HepG2 (cell line): ENCODE results near the gene PKLR. TPM values are rescaled to one million over a fixed set of nuclear protein-coding genes. Genes with fewer than 3 reads are reported as not detected.

ENCODE experiments used
- ARID4A ChIP-seq: sonication (generic); formaldehyde crosslinking; IDR thresholded peaks from 2 replicates; pipeline ENCODE4 v1.5.0; 2020; ENCODE audit warnings: mild to moderate bottlenecking, missing genetic modification reagents, borderline replicate concordance
- E2F1 ChIP-seq: sonication (generic); formaldehyde crosslinking; IDR thresholded peaks from 2 replicates; pipeline ENCODE4 v1.5.0; 2020; ENCODE audit warnings: missing genetic modification reagents
- MAFK ChIP-seq, 2 experiments: IDR thresholded peaks in 1 of 2; conservative IDR thresholded peaks in 1 of 2; 2 replicates each; pipeline ENCODE4 v1.6.1; 2011; ENCODE audit warnings: improper control_type of control experiment in 2 of 2, low read length in 2 of 2
- MTF1 ChIP-seq: sonication (generic); formaldehyde crosslinking; IDR thresholded peaks from 2 replicates; pipeline ENCODE4 v1.5.0; 2020; ENCODE audit warnings: missing genetic modification reagents
- ONECUT2 ChIP-seq: sonication (generic); formaldehyde crosslinking; IDR thresholded peaks from 2 replicates; pipeline ENCODE4 v1.4.0; 2020; ENCODE audit warnings: missing genetic modification reagents
- PCBP1 ChIP-seq: fragments of 200-400 bp; formaldehyde crosslinking; IDR thresholded peaks from 2 replicates; pipeline ENCODE4 v1.6.1; 2017; ENCODE audit warnings: mild to moderate bottlenecking, low read depth, low read length, borderline replicate concordance
- TGIF2 ChIP-seq: IDR thresholded peaks from 2 replicates; pipeline ENCODE4 v1.6.1; 2016; ENCODE audit warnings: control low read depth, missing compliant biosample characterization
- ZBTB21 ChIP-seq: sonication (generic); formaldehyde crosslinking; IDR thresholded peaks from 2 replicates; pipeline ENCODE4 v1.4.0; 2020; ENCODE audit warnings: missing genetic modification reagents
- ZNF225 ChIP-seq: sonication (generic); formaldehyde crosslinking; IDR thresholded peaks from 2 replicates; pipeline ENCODE4 v1.4.0; 2020; ENCODE audit warnings: mild to moderate bottlenecking, missing genetic modification reagents
- ZNF282 ChIP-seq: fragments of 450-650 bp; IDR thresholded peaks from 2 replicates; pipeline ENCODE4 v1.6.1; 2018; ENCODE audit not compliant: partially characterized antibody
- ZNF678 ChIP-seq: sonication (generic); formaldehyde crosslinking; IDR thresholded peaks from 2 replicates; pipeline ENCODE4 v1.4.0; 2020; ENCODE audit warnings: mild to moderate bottlenecking, missing genetic modification reagents
- ZNF7 ChIP-seq: IDR thresholded peaks from 2 replicates; pipeline ENCODE4 v1.6.1; 2016; ENCODE audit warnings: missing biosample characterization, missing genetic modification reagents
- ZNF891 ChIP-seq: sonication (generic); formaldehyde crosslinking; IDR thresholded peaks from 2 replicates; pipeline ENCODE4 v1.5.0; 2020; ENCODE audit warnings: mild to moderate bottlenecking, missing genetic modification reagents
- ZSCAN12 ChIP-seq: sonication (generic); formaldehyde crosslinking; IDR thresholded peaks from 2 replicates; pipeline ENCODE4 v1.9.0; 2021; ENCODE audit warnings: mild to moderate bottlenecking, missing genetic modification reagents
- polyA plus RNA-seq, 8 experiments: library from polyadenylated mRNA; depleted of rRNA in 3 of 8; stranded (reverse) in 7 of 8; unstranded in 1 of 8; fragments of >200 nt; fragmentation: Illumina TruSeq in 4 of 8; extraction: Trizol in 4 of 8; gene quantifications; 2 replicates each; pipeline versions ENCODE4 v1.2.1 to v1.2.3, GENCODE V29; 2011 to 2016; ENCODE audit warnings: low read depth in 4 of 8, missing spikeins in 1 of 8, mixed read lengths in 1 of 8; ENCODE audit not compliant: insufficient read depth in 1 of 8
- total RNA-seq, 5 experiments: library from RNA; depleted of rRNA; stranded (reverse); fragments of >200 nt; fragmentation: Illumina TruSeq; extraction: Trizol; gene quantifications; 2 replicates each; pipeline ENCODE4 v1.2.3, GENCODE V29; 2016; ENCODE audit warnings: low read depth in 1 of 5
- TF ChIP-seq, protein P1 (sequence below): sonication (generic); formaldehyde crosslinking; IDR thresholded peaks from 2 replicates; pipeline ENCODE4 v1.4.0; 2020; ENCODE audit warnings: missing genetic modification reagents, borderline replicate concordance
- TF ChIP-seq, protein P2 (sequence below): sonication (generic); formaldehyde crosslinking; IDR thresholded peaks from 2 replicates; pipeline ENCODE4 v1.5.1; 2020; ENCODE audit warnings: mild to moderate bottlenecking, missing genetic modification reagents, borderline replicate concordance

The PKLR gene
- total and polyA plus RNA-seq, 2 of the 13 experiments (the other 11 are each of a cell fraction or from before 2014, with no cell fraction given), result 10.3 to 29.3 TPM

GRCh38 chr1:155322953-155323728, 21.9 kb upstream of the PKLR start (continued):
- TF ChIP-seq TGIF2 (CRISPR knock-in tag) (0 out of 2 replicates have a peak, but pooled peaks have one; percentile 20), ZBTB21 (CRISPR knock-in tag) (no peak), ZNF678 (CRISPR knock-in tag) (no peak), ARID4A (CRISPR knock-in tag) (peak; percentile 55; the same call in 1 of the 2 replicates), ZNF891 (CRISPR knock-in tag) (no peak), MAFK (conservative IDR thresholded peaks at IDR 0.05 in 1 of 2, IDR thresholded peaks at IDR 0.05 in 1 of 2; ENCODE audit: low read length in 2 of 2) (no peak), ZNF282 (no peak), MTF1 (no peak), PCBP1 (no peak), ZNF225 (no peak), E2F1 (CRISPR knock-in tag) (peak; percentile 78), ZSCAN12 (no peak), ONECUT2 (CRISPR knock-in tag) (no peak), ZNF7 (CRISPR knock-in tag) (no peak)
- TF ChIP-seq, protein P1, sequence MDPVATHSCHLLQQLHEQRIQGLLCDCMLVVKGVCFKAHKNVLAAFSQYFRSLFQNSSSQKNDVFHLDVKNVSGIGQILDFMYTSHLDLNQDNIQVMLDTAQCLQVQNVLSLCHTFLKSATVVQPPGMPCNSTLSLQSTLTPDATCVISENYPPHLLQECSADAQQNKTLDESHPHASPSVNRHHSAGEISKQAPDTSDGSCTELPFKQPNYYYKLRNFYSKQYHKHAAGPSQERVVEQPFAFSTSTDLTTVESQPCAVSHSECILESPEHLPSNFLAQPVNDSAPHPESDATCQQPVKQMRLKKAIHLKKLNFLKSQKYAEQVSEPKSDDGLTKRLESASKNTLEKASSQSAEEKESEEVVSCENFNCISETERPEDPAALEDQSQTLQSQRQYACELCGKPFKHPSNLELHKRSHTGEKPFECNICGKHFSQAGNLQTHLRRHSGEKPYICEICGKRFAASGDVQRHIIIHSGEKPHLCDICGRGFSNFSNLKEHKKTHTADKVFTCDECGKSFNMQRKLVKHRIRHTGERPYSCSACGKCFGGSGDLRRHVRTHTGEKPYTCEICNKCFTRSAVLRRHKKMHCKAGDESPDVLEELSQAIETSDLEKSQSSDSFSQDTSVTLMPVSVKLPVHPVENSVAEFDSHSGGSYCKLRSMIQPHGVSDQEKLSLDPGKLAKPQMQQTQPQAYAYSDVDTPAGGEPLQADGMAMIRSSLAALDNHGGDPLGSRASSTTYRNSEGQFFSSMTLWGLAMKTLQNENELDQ (CRISPR knock-in tag), result no peak
- TF ChIP-seq, protein P2, sequence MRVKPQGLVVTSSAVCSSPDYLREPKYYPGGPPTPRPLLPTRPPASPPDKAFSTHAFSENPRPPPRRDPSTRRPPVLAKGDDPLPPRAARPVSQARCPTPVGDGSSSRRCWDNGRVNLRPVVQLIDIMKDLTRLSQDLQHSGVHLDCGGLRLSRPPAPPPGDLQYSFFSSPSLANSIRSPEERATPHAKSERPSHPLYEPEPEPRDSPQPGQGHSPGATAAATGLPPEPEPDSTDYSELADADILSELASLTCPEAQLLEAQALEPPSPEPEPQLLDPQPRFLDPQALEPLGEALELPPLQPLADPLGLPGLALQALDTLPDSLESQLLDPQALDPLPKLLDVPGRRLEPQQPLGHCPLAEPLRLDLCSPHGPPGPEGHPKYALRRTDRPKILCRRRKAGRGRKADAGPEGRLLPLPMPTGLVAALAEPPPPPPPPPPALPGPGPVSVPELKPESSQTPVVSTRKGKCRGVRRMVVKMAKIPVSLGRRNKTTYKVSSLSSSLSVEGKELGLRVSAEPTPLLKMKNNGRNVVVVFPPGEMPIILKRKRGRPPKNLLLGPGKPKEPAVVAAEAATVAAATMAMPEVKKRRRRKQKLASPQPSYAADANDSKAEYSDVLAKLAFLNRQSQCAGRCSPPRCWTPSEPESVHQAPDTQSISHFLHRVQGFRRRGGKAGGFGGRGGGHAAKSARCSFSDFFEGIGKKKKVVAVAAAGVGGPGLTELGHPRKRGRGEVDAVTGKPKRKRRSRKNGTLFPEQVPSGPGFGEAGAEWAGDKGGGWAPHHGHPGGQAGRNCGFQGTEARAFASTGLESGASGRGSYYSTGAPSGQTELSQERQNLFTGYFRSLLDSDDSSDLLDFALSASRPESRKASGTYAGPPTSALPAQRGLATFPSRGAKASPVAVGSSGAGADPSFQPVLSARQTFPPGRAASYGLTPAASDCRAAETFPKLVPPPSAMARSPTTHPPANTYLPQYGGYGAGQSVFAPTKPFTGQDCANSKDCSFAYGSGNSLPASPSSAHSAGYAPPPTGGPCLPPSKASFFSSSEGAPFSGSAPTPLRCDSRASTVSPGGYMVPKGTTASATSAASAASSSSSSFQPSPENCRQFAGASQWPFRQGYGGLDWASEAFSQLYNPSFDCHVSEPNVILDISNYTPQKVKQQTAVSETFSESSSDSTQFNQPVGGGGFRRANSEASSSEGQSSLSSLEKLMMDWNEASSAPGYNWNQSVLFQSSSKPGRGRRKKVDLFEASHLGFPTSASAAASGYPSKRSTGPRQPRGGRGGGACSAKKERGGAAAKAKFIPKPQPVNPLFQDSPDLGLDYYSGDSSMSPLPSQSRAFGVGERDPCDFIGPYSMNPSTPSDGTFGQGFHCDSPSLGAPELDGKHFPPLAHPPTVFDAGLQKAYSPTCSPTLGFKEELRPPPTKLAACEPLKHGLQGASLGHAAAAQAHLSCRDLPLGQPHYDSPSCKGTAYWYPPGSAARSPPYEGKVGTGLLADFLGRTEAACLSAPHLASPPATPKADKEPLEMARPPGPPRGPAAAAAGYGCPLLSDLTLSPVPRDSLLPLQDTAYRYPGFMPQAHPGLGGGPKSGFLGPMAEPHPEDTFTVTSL, result no peak
